Ishikawa (cell line): ENCODE results near the gene HOXC5.

Experiments used
- CEBPB ChIP-seq: IDR thresholded peaks from 2 replicates; pipeline ENCODE4 v1.6.1; 2012
- CREB1 ChIP-seq: IDR thresholded peaks from 2 replicates; pipeline ENCODE4 v1.6.1; 2012; ENCODE audit warnings: low read depth
- EP300 ChIP-seq: IDR thresholded peaks from 2 replicates; pipeline ENCODE4 v1.6.1; 2012; ENCODE audit warnings: borderline replicate concordance
- FOXM1 ChIP-seq: IDR thresholded peaks from 2 replicates; pipeline ENCODE4 v1.6.1; 2012; ENCODE audit warnings: low read depth, borderline replicate concordance
- NFIC ChIP-seq: IDR thresholded peaks from 2 replicates; pipeline ENCODE4 v1.6.1; 2012
- RAD21 ChIP-seq: IDR thresholded peaks from 2 replicates; pipeline ENCODE4 v1.6.1; 2012; ENCODE audit warnings: low read depth
- TAF1 ChIP-seq: IDR thresholded peaks from 2 replicates; pipeline ENCODE4 v1.6.1; 2012; ENCODE audit warnings: low read depth, mild to moderate bottlenecking
- TEAD4 ChIP-seq: IDR thresholded peaks from 2 replicates; pipeline ENCODE4 v1.6.1; 2012
- YY1 ChIP-seq: IDR thresholded peaks from 2 replicates; pipeline ENCODE4 v1.6.1; 2012; ENCODE audit warnings: low read depth
- ZBTB7A ChIP-seq: IDR thresholded peaks from 2 replicates; pipeline ENCODE4 v1.6.1; 2012; ENCODE audit warnings: low read depth
- TF ChIP-seq, protein P1 (sequence below): IDR thresholded peaks from 2 replicates; pipeline ENCODE4 v1.6.1; 2012
- TF ChIP-seq, protein P2 (sequence below): IDR thresholded peaks from 2 replicates; pipeline ENCODE4 v1.6.1; 2012; ENCODE audit warnings: low read depth, mild to moderate bottlenecking
- TF ChIP-seq, protein P3 (sequence below): IDR thresholded peaks from 2 replicates; pipeline ENCODE4 v1.6.1; 2012

DNA sequence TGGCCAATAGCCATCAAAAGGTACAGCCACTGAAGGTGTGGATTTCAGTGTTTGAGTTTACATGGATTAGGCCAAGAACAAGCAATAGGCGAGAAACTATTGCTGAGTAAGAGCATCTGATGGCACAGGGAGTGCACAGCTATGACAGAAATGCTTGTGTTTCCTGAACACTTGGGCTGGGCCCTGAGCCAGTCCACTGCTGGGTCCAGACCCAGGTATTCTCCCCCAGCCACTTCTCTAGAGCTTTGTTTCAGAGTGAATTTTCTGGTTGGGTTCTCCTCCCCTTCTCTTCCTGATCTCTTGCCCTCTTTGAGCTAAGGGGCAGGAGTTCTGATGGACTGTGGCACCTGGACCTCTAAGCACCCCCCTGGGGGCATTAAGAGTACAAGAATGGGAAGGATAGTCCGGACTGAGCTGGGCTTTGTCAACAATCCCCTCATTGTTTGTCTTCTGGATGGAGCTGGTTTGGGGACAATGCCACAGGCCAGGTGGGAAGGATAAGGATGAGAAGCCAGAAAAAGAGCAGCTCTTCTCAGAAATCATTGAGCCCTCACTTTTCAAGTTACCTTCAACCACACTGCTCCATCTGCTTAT lies 8.3 kb downstream of the HOXC5 start:
- no peak for TF ChIP-seq YY1
- no peak for TF ChIP-seq TAF1
- no peak for TF ChIP-seq NFIC
- TF ChIP-seq, protein P1, sequence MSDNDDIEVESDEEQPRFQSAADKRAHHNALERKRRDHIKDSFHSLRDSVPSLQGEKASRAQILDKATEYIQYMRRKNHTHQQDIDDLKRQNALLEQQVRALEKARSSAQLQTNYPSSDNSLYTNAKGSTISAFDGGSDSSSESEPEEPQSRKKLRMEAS, result no peak
- TF ChIP-seq, protein P2, sequence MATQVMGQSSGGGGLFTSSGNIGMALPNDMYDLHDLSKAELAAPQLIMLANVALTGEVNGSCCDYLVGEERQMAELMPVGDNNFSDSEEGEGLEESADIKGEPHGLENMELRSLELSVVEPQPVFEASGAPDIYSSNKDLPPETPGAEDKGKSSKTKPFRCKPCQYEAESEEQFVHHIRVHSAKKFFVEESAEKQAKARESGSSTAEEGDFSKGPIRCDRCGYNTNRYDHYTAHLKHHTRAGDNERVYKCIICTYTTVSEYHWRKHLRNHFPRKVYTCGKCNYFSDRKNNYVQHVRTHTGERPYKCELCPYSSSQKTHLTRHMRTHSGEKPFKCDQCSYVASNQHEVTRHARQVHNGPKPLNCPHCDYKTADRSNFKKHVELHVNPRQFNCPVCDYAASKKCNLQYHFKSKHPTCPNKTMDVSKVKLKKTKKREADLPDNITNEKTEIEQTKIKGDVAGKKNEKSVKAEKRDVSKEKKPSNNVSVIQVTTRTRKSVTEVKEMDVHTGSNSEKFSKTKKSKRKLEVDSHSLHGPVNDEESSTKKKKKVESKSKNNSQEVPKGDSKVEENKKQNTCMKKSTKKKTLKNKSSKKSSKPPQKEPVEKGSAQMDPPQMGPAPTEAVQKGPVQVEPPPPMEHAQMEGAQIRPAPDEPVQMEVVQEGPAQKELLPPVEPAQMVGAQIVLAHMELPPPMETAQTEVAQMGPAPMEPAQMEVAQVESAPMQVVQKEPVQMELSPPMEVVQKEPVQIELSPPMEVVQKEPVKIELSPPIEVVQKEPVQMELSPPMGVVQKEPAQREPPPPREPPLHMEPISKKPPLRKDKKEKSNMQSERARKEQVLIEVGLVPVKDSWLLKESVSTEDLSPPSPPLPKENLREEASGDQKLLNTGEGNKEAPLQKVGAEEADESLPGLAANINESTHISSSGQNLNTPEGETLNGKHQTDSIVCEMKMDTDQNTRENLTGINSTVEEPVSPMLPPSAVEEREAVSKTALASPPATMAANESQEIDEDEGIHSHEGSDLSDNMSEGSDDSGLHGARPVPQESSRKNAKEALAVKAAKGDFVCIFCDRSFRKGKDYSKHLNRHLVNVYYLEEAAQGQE, result no peak
- no peak for TF ChIP-seq EP300
- no peak for TF ChIP-seq CREB1
- no peak for TF ChIP-seq RAD21
- TF ChIP-seq TEAD4, result no peak
- no peak for TF ChIP-seq CEBPB
- TF ChIP-seq, protein P3, sequence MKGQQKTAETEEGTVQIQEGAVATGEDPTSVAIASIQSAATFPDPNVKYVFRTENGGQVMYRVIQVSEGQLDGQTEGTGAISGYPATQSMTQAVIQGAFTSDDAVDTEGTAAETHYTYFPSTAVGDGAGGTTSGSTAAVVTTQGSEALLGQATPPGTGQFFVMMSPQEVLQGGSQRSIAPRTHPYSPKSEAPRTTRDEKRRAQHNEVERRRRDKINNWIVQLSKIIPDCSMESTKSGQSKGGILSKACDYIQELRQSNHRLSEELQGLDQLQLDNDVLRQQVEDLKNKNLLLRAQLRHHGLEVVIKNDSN, result no peak
- TF ChIP-seq ZBTB7A, result no peak
- no peak for TF ChIP-seq FOXM1
